ENCODE results near the gene DISC1.

The DISC1 gene

GRCh38 chr1:231849981-231850380 lies 223.4 kb downstream of the DISC1 start:
- TF ChIP-seq GABPA (IDR thresholded peaks at IDR 0.05; ENCODE audit: low read depth) (no peak), CTCF (IDR thresholded peaks at IDR 0.05; ENCODE audit: insufficient read depth, low read length) (no peak), SPI1 (IDR thresholded peaks at IDR 0.05; ENCODE audit: borderline replicate concordance, low read depth) (no peak), REST (IDR thresholded peaks at IDR 0.05; ENCODE audit: insufficient replicate concordance, low read depth) (no peak), POLR2AphosphoS5 (IDR thresholded peaks at IDR 0.05; ENCODE audit: low read depth) (no peak)

GRCh38 chr1:231850786-231851185 lies 224.2 kb downstream of the DISC1 start:
- H3K4me3 ChIP-seq (replicated peaks; ENCODE audit: insufficient read depth, low read length), result no peak overlapping the region
- no peak for TF ChIP-seq CTCF (IDR thresholded peaks at IDR 0.05; ENCODE audit: insufficient read depth, low read length)
- TF ChIP-seq REST (IDR thresholded peaks at IDR 0.05; ENCODE audit: insufficient replicate concordance, low read depth), result no peak
- no peak for TF ChIP-seq SPI1 (IDR thresholded peaks at IDR 0.05; ENCODE audit: borderline replicate concordance, low read depth)
- no peak overlapping the region for H3K27ac ChIP-seq (replicated peaks)
- H3K27me3 ChIP-seq (ENCODE audit: insufficient read depth, poor library complexity, severe bottlenecking), result no peaks in the 10 kb centered on the region
- no peak for DNase-seq (ENCODE audit: low read depth in 1 of 2, low spot score in 1 of 2)

More at GRCh38 chr1:231849981-231850380, 223.4 kb downstream of the DISC1 start:
- no peaks in the 10 kb centered on the region for H3K27me3 ChIP-seq (ENCODE audit: insufficient read depth, poor library complexity, severe bottlenecking)
- H3K27ac ChIP-seq (replicated peaks), result no peak overlapping the region
- no peak for DNase-seq (ENCODE audit: low read depth in 1 of 2, low spot score in 1 of 2)
- no peak overlapping the region for H3K4me3 ChIP-seq (replicated peaks; ENCODE audit: insufficient read depth, low read length)

GRCh38 chr1:231853588-231854207 lies 227.1 kb downstream of the DISC1 start:
- TF ChIP-seq SPI1 (IDR thresholded peaks at IDR 0.05; ENCODE audit: borderline replicate concordance, low read depth) (no peak), POLR2AphosphoS5 (IDR thresholded peaks at IDR 0.05; ENCODE audit: low read depth) (no peak), CTCF (IDR thresholded peaks at IDR 0.05; ENCODE audit: insufficient read depth, low read length) (no peak), REST (IDR thresholded peaks at IDR 0.05; ENCODE audit: insufficient replicate concordance, low read depth) (no peak), GABPA (IDR thresholded peaks at IDR 0.05; ENCODE audit: low read depth) (no peak)
- H3K27ac ChIP-seq (replicated peaks), result no peak overlapping the region
- H3K27me3 ChIP-seq (ENCODE audit: insufficient read depth, poor library complexity, severe bottlenecking), result no peaks in the 10 kb centered on the region
- H3K4me3 ChIP-seq (replicated peaks; ENCODE audit: insufficient read depth, low read length), result no peak overlapping the region
- no peak for DNase-seq (ENCODE audit: low read depth in 1 of 2, low spot score in 1 of 2)

Measured in HL-60 (cell line).